Upper lobe of left lung (tissue), 4 donors: ENCODE results near the gene TMEM235.

Source experiments
- CTCF ChIP-seq, 6 experiments: fragments of 450-650 bp in 4 of 6; fragments of 200-600 bp in 2 of 6; sonication (generic) in 2 of 6; IDR thresholded peaks; one replicate each; pipeline ENCODE4 v1.5.1; 2016 to 2019; ENCODE audit warnings: antibody characterized with exemption in 6 of 6
- EP300 ChIP-seq, 4 donors: sonication (generic); formaldehyde crosslinking; IDR thresholded peaks; one replicate each; pipeline ENCODE4 v1.5.1; 2017; ENCODE audit warnings: antibody characterized with exemption in 4 of 4, control low read depth in 2 of 4
- POLR2AphosphoS5 ChIP-seq, 2 donors: sonication (generic); formaldehyde crosslinking; IDR thresholded peaks; one replicate each; pipeline ENCODE4 v1.5.1; 2017; ENCODE audit warnings: antibody characterized with exemption in 2 of 2

- TF ChIP-seq CTCF (IDR thresholded peaks at IDR 0.05) (no peak), EP300 (IDR thresholded peaks at IDR 0.05) (no peak), POLR2AphosphoS5 (IDR thresholded peaks at IDR 0.05) (no peak)
Measured at GRCh38 chr17:78228176-78228575, 3.3 kb upstream of the TMEM235 start.
